GM18498 (cell line): ENCODE results near the gene GLUD2.
"Not testable (repeated sequence)": the region's sequence is repeated elsewhere in the genome, so short reads cannot be mapped to it uniquely, and the experiment has no call there.

ENCODE experiments used
- ATAC-seq: cut with Tn5 transposase; IDR thresholded peaks from one replicate; pipeline ENCODE4 v1.9.1; 2021; ENCODE audit warnings: mild to moderate bottlenecking, moderate library complexity; ENCODE audit not compliant: unreplicated experiment

GLUD2 gene

GRCh38 chrX:121047441-121048419 lies at the start of gene GLUD2:
Gene GLUD2 (plus strand): TSS chrX:121047610. CDS start chrX:121047685, 75 bp downstream.
- ATAC-seq = not testable (repeated sequence)

DNA sequence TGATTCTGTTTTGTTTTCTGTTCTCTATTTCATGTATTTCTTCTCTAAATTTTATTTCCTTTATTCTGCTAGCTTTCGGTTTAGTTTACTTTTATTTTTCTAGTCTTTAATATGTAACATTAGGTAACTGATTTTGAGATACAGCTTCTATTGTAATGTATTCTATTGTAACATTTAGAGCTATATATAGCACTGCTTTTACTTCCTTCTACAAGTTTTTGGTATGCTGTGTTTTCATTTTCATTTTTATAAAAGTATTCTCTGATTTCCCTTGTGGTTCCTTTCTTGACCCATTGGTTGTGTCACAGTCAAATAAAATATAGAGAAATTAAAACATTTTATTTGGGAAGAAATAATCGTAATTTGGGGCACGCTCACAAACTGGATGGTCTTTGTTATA lies 48.0 kb upstream of the GLUD2 start:
- ATAC-seq = peak; percentile 79

DNA sequence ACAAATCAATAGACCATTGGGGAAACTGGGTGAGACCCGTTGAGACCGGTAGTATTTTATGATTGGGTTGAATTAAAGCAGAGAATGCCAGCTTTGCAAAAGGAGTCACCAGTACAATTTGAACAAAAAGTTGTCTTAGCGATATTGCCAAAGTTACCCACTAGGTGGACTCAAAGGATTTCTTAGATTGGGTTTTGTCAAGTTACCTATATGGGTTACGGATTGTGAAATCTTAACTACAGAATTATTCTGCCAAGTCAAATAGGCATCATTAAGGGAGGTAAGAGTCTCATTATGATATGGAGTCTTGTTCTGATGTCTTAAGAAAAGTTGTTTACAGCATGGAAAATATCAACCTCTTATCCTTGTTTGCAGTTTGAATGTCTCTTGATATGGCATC lies 46.8 kb upstream of the GLUD2 start:
- ATAC-seq = no peak

DNA sequence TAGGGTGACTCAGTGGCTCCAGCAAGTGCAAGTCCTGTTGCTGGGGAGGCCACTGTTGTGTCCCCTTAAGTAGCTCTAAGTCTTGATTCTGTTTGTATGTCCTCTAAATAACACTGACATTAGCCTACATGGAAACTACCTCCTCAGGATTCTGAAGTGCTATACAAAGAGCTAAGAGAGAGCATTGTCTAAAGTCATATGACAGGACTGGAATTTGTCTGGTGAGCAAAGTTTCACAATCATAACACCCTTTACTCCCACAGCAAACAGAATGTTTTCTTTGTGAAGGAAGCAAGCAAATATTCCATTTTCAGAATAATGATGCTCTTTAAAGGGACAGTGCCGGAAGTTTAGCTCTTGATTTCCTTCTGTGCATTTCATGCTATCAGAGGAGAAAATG lies 38.5 kb upstream of the GLUD2 start:
- ATAC-seq = no peak

DNA sequence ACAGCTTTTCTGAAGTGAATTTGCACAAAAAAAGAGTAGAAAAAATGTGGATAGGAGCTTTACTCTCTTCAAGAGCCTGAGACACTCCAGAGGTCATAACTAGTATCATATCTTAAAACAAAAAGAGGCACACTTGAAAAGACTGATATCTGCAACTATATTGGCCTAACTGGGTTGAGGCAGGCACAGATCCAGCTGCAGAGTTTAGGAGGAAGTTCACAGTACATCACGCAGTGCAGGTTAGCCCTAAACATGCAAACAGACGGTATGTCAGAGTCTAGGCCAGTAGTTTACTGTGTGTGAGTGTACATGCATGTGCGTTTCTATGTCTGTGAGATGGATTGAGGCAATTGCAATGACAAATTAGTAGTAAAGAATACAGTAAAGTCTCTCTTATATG lies 37.6 kb upstream of the GLUD2 start:
- ATAC-seq = no peak

- no peak for ATAC-seq
Observed at GRCh38 chrX:121010218-121010617, 37.2 kb upstream of the GLUD2 start.

DNA sequence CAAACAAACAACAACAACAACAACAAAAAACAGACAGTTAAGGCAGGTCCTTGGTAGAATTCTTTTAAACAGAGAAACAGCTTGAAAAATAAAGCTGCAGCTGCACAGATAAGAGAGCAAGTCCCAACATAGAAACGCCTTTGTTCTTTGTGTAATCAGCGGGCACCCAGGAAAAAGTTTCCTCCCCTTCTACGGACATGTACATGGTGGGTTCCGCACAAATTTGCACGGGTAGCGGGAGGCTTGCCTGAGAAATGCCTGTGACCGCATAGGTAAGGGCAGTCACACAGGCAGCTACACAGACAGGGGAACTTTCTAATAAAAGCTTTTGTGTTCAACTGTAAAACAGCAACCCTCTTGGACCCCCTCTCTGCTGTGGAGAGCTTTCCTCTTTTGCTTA lies 36.2 kb upstream of the GLUD2 start:
- ATAC-seq = no peak

GRCh38 chrX:121013897-121014455 lies 33.4 kb upstream of the GLUD2 start:
- ATAC-seq = no peak

- no peak for ATAC-seq
Observed at GRCh38 chrX:121014826-121015225, 32.6 kb upstream of the GLUD2 start.

GRCh38 chrX:121028419-121028818 lies 19.0 kb upstream of the GLUD2 start:
- ATAC-seq = no peak

- no peak for ATAC-seq
Observed at GRCh38 chrX:121030083-121030482, 17.3 kb upstream of the GLUD2 start.

- ATAC-seq = no peak
Observed at GRCh38 chrX:121032531-121032930, 14.9 kb upstream of the GLUD2 start.

DNA sequence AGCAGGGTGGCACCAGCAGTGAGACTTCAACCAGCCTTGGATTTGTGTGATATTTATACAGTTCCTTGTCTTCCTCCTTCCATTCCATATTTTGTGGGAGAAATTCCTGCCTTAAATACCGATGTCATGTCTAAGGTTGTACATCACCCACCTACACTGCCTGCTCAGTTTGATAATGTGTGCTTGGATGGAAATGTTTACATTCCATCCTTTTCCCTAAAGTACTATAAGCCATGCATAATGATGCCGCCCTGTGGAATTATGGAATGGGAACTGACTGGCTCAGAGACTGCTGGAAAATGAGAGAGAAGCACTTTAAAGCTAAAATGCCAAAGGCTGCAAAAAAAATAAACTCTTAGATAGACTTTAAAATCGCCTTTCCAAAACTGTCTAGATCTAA lies 11.3 kb upstream of the GLUD2 start:
- ATAC-seq = no peak

GRCh38 chrX:121036951-121037350 lies 10.5 kb upstream of the GLUD2 start:
- no peak for ATAC-seq

DNA sequence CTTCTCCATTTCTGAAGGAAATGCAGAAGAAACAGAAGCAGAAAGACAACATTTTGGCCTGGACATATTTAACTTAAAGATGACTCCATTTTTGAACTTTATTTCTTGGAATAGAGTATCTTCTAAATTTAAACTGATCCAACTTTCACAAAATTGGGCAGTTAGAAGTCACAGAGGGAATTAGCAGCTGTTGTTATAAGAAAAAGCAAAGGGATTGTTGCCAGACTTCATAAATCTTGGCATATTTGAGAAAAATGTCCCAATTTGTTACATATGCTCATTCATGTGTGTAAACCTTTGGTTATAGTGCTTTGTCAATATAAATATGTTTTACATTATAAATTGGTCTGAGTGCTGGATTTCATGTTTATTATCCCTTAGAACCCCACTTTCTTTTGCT lies 3.4 kb downstream of the GLUD2 start:
- ATAC-seq = no peak

DNA sequence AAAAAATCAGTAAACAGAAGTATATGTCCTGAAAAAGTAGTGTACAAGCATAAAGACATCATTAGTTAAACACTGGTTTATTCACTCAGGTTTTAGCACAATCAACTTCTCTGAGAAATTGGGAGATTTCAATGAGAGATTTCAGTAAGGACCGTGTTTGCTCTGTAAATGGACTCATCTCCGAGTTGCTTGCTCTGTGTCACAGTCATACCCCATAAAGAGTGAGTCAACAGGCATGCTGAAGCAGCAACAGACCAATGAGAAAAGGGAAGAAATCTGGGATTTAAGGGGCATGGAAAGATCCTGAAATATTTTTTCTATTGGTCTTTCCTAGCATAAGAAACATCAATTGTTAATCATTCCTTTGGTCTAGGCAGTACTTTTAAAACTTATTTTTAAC lies 4.7 kb downstream of the GLUD2 start:
- ATAC-seq = no peak

- no peak for ATAC-seq
Observed at GRCh38 chrX:121062289-121062688, 14.9 kb downstream of the GLUD2 start.

GRCh38 chrX:121064579-121064978 lies 17.2 kb downstream of the GLUD2 start:
- ATAC-seq = no peak

DNA sequence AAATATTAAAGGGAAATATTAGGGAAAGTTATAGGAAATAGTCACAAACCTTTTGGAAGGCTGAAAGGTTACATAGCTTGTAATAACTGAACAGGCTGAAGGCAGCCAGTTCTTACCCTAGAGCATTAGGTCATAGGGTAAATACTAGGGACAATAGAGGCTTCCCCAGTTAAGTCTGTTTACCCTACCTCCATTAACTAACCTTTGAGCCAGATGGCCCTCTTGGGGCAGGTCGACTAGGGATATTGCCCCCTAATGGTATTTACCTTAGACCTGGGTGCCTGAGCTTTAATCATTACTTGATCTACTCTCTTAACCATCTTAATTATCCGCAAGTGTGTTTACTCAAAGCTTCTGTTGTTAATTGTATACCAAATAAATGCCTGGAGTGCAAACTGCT lies 36.8 kb downstream of the GLUD2 start:
- not testable (repeated sequence) for ATAC-seq

GRCh38 chrX:121084903-121085611 lies 37.6 kb downstream of the GLUD2 start:
- ATAC-seq = no peak

- no peak for ATAC-seq
Observed at GRCh38 chrX:121085612-121086010, 38.2 kb downstream of the GLUD2 start.

- ATAC-seq = no peak
Observed at GRCh38 chrX:121093011-121093410, 45.6 kb downstream of the GLUD2 start.
